Measurements from ENCODE around the gene DHX35. TPM values are rescaled to one million over a fixed set of nuclear protein-coding genes. Genes with fewer than 3 reads are reported as not detected.
"Not testable (repeated sequence)": the region's sequence is repeated elsewhere in the genome, so short reads cannot be mapped to it uniquely, and the experiment has no call there.

The DHX35 gene
- total RNA-seq, 1 experiment from 2014 or later = 19.8 TPM

DNA sequence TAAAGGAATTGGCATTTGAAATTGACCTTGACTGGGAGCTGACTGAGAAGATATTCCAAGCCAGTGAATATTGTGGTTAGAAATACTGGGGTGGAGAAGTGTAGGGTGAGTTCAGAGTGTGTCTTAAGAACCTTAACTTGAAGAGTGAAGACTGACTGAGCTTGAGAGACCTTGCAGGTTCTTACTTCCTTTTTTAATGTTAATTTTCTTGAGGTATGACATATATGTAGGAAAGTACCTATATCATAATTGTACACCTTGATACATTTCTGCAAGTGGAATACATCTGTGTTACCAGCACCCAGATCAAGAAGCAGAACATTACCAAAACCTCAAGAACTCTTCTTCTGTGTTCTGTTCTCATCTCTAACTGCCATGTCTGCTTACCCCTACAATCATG, 11.0 kb downstream of the DHX35 start:
- in situ Hi-C loops (cut with HindIII; ENCODE audit: low sequenced_read_pairs) = no loop called here
- no peak for DNase-seq (ENCODE audit: low spot score)

DNA sequence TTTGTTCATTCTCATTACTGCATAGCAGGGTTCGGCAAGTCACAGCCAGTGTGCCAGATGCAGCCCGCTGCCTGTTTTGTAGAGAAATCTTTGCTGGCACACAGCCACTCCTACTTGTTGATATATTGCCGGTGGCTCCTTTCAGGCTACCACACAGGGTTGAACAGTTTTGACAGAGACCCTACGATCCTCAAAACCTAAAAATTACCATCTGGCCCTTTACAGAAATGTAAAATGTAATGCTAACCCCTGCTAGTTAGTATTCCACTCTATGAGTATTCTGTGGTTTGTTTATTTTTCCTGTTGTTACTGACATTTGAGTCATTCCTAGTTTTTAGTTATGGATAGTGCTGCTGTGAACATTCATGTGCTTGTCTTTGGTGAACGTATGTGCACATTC, 11.5 kb downstream of the DHX35 start:
- DNase-seq (ENCODE audit: low spot score) = no peak
- in situ Hi-C loops (cut with HindIII; ENCODE audit: low sequenced_read_pairs) = no loop called here

DNA sequence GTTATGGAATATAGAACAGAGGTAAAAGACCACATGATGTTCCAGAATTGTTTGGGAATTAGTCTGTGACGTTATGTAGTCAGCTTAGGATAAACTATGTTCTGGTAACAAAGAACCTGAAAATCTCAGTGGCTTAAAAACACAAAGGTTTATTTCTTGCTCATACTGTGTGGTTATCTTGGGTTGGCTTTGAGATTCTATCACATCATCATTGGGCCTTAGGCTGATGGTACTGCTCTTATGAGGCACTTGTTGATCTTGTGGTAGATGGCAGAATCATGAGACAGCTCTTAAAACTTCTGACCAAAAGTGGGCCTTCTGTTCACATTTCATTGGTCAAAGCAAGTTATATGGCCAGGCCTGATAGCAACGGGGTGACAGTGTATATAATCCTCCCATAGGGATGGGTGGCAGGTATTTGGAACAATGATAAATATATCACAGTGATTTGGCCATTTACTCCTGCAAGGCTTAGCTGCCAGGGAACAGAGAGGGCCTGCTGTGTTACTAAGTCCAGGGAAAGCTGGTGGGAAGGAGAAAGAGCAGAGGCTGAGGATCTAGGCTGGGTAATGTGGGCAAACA, 13.5 kb downstream of the DHX35 start:
- in situ Hi-C loops (cut with HindIII; ENCODE audit: low sequenced_read_pairs) = no loop called here

DNA sequence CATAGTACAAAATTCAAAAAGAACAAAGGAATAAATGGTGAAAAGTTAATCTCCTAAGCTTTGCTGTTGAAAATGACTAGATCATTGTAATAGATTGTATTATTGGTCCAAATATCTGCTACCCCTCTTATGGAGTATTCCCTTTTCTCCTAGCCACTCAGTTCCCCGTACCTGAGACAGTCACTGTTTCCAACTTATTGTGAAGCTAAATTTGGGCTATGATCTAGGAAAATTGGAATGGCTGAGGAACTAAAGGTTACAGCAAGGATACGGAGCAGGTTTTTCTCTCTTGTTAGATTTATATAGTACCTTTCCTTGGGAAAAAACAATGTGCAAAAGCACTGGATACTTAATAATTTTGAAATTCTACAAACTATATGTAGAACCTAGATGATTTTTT, 17.3 kb downstream of the DHX35 start:
- in situ Hi-C loops (cut with HindIII; ENCODE audit: low sequenced_read_pairs) = no loop called here
- no peak for DNase-seq (ENCODE audit: low spot score)

More for the DNA sequence above, 13.5 kb downstream of the DHX35 start:
- DNase-seq (ENCODE audit: low spot score) = no peak

DNA sequence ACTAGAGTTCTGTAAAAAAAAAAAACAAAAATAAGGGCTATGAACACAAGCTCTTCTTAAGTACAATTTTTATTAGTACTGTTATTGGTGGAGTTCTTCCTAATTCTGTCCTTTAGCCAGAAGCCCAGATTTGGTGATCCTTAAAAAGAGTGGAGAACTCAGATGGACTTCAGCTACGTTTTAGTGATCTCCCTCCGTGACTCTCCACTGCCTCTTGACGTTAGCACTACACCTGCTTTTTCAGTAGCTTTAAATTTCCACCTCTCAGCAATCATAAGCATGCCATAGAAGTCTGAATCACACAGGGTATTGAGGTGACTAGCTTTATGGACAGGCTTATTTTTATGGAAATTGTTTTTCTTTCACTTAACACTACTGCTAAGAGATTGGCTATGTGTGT, 17.7 kb downstream of the DHX35 start:
- DNase-seq (ENCODE audit: low spot score) = no peak
- in situ Hi-C loops (cut with HindIII; ENCODE audit: low sequenced_read_pairs) = no loop called here

DNA sequence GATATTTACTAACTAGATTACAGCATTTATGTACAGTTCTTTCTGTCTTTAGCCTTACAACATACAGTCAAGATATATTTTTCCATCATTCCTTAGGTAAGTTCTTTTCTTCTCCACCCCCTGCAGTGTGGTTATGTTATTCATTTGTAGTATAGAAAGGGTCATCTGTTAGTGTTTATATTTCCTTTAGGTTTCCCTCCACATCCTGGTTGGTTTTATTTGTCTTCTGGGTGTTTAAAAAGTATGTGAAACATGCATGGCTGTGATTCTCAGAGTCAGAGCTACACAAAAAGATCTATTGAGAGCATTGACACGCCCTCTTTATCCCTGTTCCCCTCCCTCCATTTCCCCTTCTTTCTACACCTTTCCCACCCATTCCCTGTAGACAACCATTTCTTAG, 20.1 kb downstream of the DHX35 start:
- no peak for DNase-seq (ENCODE audit: low spot score)
- in situ Hi-C loops (cut with HindIII; ENCODE audit: low sequenced_read_pairs) = no loop called here

DNA sequence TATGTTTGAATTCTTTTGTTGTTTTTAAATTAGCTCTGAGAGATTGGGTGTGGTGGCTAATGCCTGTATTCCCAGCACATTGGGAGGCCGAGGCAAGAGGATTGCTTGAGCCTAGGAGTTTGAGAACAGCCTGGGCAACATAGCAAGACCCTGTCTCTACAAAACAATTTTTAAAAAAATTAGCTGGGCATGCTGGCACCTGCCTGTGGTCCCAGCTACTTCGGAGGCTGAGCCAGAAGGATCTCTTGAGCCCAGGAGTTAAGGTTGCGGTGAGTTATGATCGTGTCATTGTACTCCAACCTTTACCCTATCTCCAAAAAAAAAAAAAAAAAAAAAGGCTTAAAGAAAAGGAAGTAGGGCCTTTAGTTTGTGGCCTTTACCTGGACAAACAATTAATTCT, 22.9 kb downstream of the DHX35 start:
- DNase-seq (ENCODE audit: low spot score) = no peak
- in situ Hi-C loops (cut with HindIII; ENCODE audit: low sequenced_read_pairs) = no loop called here

DNA sequence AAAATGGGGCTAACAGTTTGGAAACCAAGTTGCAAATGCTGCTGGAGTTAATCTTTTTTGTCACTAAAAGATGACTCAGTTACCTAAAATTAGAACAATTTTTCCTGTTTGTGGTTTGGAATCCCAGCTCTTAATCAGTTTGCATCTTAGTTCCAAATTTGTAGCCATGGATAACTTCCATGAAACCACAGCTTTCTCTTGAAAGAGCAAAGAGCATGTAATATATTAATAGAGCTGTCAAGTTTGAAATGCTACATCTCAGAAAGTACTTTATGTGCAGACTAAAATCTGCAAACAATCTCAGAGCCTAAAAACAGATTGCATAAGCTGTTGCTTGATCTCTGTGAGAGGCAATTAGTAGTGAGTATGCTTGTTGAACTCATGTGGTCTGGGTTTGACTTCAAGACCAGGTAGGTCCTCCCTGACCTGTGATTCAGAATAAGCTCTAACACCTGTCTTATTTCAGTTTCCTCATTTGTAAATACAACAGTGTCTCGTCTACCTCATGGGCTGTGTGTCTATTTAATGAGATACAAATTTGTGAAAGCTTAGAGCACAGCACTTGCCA, 23.5 kb downstream of the DHX35 start:
- in situ Hi-C loops (cut with HindIII; ENCODE audit: low sequenced_read_pairs) = no loop called here

DNA sequence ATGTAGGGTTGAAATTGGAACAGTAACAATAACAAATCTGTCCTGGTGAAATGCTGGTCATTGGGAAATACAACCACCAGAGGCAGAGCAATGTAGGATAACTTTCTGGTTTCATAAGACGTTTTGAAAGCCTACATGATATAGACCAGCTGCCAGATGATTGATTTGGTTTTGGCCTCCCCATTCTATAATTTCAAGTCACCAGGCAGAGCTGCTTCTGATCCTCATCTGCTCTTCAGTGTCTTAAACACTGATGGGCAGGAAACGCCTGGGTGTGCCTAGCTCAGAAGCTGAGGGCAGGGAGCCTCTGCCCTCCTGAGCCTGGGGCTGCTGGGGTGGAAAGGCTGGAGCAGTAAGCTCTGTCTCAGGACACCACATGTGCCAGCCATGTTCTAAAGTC, 24.5 kb downstream of the DHX35 start:
- no peak for DNase-seq (ENCODE audit: low spot score)
- in situ Hi-C loops (cut with HindIII; ENCODE audit: low sequenced_read_pairs) = no loop called here

More for the DNA sequence above, 23.5 kb downstream of the DHX35 start:
- no peak for DNase-seq (ENCODE audit: low spot score)

DNA sequence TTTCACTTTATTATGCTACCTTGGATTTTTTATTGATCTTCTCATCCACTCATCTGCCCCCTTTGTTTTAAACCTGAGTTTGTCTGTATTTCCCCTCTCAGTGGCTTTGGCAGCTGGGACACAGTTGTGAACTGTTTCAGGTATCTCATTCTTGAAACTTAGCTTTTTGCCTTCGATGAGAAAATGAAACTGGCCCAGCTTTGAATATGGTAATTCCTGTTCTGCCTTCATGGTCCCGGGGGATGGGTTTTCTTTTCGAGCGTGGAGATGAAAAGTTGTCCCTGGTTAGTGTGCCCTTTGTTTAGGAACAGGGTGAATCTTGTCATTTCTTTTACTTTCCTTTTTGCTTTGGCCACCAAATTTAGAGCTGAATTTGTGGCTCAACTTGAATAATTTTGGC, 25.6 kb downstream of the DHX35 start:
- no peak for DNase-seq (ENCODE audit: low spot score)

DNA sequence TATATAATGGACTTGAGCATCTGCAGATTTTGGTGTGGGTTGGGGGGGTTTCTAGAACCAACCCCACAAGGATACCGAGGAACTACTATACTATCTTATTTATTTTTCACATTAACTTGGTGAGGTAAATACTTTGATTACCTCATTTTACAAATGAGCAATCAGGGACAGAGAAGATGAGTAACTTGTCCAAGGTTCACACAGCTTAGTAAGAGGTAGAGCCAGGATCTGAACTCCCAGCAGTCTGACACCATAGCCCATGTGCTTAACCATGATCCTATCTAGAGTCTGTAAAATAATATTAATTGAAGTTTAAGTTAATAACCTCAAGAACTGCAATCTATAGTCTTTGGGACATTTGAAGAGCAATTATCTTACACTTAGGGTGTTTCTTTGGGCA, 28.6 kb downstream of the DHX35 start:
- no peak for DNase-seq (ENCODE audit: low spot score)
- in situ Hi-C loops (cut with HindIII; ENCODE audit: low sequenced_read_pairs) = no loop called here

More for the DNA sequence above, 25.6 kb downstream of the DHX35 start:
- in situ Hi-C loops (cut with HindIII; ENCODE audit: low sequenced_read_pairs) = no loop called here

DNA sequence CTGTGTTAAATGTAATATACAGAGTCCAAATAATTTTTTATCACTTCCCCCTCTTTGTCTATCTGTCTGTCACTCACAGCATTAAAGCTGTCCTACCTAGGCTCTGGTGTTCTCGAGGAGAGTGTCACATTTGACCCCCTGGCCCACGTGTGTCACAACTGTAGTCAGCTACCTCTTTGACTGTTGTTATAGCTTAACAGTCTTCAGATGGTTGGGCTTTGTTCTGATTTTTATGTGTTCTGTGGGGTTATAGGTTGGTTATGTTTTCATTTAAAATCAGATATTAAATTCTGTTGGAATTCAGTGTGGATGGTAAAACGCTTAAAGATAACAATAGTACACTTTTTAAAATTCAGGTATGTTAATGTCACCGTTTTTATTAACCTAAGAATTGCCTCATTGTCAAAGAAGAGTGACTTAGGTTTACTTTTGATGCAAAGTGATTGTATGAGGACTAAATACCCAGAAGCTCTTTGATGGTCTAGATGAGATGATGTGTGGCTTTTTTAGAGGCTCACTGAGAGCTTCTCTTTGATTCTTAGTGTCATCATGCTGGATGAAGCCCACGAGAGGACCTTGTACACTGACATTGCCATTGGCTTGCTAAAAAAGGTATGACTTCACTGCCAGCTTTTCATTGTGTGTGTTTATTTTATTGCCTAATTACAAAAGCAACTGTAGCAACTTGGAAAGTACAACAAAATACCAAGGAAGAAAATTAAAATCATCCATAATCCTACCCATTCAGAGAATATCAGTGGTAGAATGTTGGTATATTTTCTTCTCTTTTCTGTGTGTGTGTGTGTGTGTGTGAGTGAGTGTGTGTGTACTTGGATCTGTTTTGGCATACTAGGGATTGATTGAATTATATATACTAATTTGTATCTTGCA, 29.9 kb downstream of the DHX35 start:
- DNase-seq (ENCODE audit: low spot score) = no peak
- in situ Hi-C loops (cut with HindIII; ENCODE audit: low sequenced_read_pairs) = no loop called here

DNA sequence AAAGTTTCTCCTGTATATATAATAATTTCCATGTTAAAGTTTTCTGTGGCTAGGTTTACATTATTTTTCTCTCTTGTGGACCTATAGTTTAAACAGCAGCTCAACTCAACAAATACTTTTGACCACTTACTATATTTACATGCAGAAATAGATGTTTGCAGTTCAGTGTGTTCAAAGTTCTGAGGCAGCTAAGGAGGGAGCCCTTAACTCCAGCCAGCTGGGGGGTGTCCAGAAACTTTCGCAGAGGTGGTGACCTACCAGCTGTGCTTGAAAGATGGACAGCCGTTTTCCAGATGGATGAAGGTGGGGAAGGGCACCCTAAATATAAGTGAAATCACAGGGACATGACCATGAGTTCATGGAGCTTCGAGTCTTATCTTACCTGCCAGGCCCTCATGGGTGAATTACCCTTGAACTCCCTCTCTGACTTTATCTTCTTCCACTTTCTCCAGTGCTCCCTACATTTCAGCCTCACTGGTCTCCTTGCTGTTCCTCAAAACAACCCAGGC, 33.4 kb downstream of the DHX35 start:
- in situ Hi-C loops (cut with HindIII; ENCODE audit: low sequenced_read_pairs) = no loop called here

DNA sequence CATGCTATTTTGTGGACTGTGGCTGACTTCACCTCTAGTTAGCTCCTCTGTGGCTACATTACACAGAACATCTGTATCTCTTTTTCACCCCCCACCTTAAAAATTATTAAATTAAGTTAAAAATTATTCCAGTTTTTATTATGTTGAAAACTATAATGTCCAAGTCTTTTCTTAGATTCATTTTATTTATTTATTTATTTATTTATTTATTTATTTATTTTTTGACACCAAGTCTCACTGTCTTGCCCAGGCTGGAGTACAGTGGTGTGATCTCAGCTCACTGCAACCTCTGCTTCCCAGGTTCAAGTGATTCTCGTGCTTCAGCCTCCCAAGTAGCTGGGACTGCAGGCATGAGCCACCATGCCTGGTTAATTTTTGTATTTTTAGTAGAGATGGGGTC, 34.7 kb downstream of the DHX35 start:
- DNase-seq (ENCODE audit: low spot score); in situ Hi-C loops (cut with HindIII; ENCODE audit: low sequenced_read_pairs): not testable (repeated sequence)

More for the DNA sequence above, 33.4 kb downstream of the DHX35 start:
- DNase-seq (ENCODE audit: low spot score) = no peak

DNA sequence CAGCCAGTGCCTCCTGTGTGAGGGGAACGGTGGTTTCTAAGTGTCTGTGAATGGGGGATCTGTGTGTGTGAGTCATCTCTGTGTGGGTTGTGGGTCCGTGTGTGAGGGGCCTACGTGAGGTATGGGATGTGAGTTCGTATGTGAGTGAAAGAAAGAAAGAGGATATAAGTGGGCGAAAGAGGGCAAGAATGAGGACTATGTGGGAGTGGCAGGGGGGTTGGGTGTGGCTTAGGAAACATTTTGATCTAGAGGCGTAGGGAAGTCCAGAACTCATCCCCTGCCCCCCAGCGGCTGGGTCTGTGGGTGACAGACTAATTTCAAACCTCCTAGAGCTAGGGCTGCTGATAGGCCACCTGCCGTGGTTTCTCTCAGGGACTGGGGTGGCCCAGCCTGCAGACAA, 35.5 kb downstream of the DHX35 start:
- in situ Hi-C loops (cut with HindIII; ENCODE audit: low sequenced_read_pairs) = no loop called here
- no peak for DNase-seq (ENCODE audit: low spot score)

DNA sequence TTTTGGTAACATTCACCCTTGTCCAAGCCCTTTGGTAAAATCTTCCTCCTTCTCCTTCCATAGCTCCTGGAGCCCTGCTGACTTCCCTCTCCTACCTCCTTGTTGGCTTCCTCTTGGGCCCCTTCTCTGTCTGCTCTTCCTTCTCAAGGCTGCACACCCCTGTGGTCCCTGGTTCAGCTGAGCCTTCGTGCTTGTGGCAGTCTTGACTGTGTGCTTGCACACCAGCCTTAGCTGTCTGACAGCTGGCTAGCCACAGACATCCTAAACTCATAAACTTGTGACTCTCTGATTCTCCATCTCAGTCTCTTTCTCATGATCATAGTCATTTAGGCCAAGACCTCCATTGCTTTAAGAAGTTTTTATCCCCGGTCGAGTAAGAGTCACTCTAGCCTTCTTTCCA, 37.1 kb downstream of the DHX35 start:
- in situ Hi-C loops (cut with HindIII; ENCODE audit: low sequenced_read_pairs) = no loop called here

DNA sequence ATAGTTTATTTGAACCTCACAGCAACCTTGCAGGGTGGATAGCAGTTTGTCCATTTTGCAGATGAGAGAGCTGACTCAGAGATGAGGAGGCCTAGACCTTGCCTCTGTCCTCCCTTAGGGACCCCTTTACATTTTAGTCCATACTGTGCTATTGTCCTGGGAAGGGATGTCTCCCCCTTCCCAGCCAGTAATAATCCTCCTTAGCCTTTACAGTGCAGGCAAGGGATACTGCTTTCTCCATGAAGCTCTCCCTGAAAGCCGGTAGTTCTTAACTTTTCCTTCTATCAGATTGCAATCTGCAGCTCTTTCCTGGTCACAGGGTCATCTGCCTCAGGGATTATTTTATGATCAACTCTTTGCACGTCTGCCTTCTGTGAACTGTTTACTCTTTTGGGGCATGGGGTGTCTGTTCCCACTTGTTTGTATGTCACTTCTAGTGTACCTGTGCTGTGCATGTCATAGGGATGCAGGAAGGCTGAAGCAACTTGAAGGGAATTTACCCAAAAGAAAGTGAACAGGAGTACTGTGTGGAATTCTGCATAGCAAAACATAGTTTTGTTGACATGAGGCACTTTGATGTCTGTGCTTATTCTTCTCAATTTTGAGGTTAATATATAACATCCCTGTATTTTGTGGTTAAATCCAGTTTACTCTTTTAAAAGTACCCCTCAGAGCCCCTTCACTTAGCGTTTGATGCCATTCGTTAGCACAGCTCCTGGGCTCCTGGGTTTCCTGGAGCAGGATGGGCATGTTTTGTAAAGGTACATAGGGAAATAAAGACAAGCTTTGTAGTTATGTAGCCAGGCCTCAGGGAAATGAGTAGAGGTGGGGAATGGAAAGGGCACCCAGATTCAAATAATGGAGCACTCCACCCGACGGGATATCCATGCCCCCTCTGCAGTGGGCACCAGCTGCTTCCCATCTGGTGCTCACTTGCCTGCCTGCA, 38.1 kb downstream of the DHX35 start:
- DNase-seq (ENCODE audit: low spot score) = no peak
- in situ Hi-C loops (cut with HindIII; ENCODE audit: low sequenced_read_pairs) = no loop called here

More for the DNA sequence above, 37.1 kb downstream of the DHX35 start:
- DNase-seq (ENCODE audit: low spot score) = no peak

DNA sequence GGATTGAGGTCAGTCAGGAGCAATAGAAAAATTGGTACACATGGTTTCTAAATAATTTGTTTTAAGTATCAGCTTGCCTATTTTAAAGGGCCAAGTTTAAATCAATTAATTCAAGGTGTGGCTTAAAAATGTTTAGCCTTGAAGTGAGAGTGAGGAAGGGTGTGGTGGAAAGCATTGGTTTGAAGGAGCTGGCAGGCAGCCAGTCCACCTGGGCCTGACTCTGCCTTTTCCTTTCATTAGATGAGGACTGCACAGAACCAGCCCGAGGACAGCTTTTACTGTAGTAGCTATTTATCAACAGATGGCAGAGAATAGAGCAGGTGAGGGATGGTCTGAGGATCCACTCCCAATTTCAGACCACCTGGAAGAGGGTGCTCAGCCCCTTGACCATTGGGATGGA, 42.4 kb downstream of the DHX35 start:
- peak; percentile 2 for DNase-seq (ENCODE audit: low spot score)
- in situ Hi-C loops (cut with HindIII; ENCODE audit: low sequenced_read_pairs) = no loop called here

DNA sequence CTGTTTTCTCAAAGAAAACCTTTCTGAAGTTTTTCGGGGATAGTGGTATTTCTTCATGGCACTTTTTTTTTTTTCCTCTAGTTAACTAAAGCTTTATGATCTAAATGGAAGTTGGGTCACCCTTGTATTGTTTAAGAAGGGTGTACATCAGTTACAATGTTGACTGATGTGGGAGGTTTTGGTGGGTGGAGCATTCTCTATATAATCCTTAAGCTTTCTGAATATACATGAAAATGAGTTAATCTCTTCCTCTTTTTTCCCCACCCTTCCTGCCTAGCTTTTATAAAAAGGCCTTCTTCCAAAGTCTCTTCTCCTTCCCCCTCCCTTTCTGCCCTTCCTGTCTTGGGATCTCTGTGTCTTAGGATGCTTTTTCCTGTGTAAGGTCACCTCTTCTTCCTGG, 47.2 kb downstream of the DHX35 start:
- DNase-seq (ENCODE audit: low spot score) = no peak
- in situ Hi-C loops (cut with HindIII; ENCODE audit: low sequenced_read_pairs) = no loop called here

Data from G401 (cell line).